ENCODE data around the gene MCM3AP.
"Not testable (repeated sequence)": the region's sequence is repeated elsewhere in the genome, so short reads cannot be mapped to it uniquely, and the experiment has no call there.

Gene MCM3AP

DNA sequence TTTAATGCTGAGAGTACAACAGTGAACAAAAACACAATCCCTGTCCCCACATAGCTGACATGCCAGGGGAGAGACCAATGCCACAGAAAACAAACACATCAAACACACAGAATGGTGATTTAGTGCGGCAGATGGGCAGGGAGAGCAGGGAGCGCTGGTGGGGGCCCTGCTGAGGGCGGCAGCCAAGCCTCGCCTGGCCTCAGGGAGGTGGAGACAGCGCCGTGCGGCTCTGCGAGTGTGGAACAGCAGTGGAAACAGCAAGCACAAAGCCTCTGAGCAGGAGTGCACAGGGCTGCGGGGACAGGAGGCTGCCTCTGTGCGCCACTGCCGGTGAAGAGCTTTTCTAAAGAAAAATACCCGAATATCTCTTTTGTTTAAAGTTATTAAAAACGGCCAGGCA, 17.0 kb downstream of the MCM3AP start:
- DNase-seq = no peak

DNA sequence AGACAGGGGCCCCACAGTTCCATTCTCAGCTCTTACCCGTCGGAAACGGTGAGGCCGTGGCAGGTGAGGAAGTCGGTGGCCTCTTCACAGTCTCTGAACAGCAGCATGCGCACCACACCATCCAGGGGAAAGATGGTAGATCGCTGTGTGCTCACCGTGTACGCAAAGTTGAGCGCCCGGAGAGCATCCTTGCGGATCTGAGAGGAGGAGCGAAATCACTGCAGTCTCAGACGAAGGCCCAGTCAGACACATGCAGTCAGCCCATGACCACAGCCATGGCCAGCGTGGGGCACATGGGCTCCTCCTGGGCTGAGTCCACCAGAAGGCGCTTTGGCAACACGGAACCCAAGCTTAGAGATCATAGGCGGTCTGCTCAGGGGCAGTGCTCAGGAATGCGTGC, 18.5 kb downstream of the MCM3AP start:
- no peak for DNase-seq

GRCh38 chr21:46265736-46266525, 19.5 kb downstream of the MCM3AP start:
- DNase-seq = no peak

GRCh38 chr21:46264690-46265144, 20.7 kb downstream of the MCM3AP start:
- DNase-seq = no peak

DNA sequence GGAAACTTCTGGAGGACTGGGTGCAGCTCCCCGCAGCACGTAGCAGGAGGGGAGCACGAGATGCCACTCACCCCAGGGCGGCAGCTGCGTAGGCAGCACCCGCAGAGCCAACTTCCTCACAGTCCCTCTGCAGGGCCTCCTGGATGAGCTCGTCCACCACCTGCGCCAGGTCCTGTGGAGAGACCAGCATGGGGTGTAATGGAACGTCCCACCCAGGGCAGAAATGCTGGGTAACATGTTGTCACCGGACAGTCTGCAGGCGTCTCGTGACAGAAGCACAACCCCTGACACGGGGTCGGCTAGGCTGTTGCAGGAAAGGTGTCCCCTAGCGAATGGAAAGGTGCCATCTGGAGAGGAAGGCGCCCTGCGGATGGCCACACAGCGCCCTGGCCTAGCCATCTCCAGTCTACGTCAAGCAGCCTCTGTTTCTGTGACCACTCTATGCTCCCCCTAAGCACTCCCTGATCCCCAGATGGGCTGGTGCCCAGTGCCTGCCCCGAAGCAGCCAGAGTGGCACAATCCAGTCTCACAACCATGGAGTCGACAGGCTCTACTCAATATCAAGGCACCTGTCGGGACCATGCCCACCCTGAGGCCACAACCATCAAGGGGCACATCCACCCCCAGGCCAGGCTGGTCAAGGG, 21.2 kb downstream of the MCM3AP start:
- no peak for DNase-seq

DNA sequence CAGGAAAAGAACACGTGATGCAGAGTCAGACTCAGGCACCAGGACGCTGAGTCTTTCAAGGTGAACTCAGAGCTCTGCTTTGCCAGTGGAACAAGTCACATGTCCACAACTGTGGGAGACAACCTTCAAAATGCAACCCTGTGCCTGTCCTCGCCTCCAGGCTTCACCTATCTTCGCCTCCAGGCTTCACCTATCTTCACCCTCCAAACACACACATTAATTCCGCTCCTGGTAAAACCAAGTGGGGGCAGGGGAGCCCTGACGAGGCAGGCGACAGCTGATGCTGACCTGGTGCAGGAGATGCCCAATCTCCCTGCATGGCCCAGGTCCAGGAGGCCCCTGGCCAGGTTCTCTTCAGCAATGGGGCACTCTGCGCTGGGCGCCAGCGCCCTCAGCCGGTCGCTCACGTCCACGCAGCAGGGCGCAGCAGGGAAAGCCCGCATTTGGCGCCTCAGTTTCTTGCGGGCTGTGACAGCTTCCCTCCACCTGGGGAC, 28.9 kb downstream of the MCM3AP start:
- no peak for DNase-seq

DNA sequence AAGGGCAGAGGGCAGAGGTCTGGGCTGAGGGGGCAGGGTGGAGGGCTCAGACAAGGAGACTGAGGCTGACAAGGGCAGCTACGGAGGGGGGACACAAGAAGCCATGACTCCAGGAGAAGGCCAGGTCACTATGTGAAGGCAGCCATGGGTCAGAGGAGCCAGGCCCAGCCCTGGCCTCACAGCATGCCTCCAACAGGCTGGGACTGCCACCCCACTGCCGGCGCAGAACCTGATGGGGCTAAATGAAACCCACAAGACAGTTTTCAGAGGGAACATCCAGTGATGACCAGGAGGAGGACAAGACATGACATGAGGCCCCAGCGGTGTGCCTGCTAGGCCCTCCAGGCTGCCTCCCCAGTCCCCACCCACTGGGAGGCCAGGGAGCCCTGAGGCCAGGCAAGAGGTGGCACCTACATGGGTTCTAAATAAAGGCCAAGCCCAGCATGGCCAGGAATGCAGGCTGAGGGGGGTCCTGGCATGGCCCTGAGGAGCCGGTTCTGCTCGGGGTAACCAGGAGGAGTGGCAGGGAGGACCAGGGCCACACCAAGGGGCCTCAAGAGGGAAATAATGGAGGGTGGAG, 29.6 kb downstream of the MCM3AP start:
- DNase-seq = no peak

- no peak for DNase-seq
Observed at GRCh38 chr21:46255166-46255565, 30.2 kb downstream of the MCM3AP start.

DNA sequence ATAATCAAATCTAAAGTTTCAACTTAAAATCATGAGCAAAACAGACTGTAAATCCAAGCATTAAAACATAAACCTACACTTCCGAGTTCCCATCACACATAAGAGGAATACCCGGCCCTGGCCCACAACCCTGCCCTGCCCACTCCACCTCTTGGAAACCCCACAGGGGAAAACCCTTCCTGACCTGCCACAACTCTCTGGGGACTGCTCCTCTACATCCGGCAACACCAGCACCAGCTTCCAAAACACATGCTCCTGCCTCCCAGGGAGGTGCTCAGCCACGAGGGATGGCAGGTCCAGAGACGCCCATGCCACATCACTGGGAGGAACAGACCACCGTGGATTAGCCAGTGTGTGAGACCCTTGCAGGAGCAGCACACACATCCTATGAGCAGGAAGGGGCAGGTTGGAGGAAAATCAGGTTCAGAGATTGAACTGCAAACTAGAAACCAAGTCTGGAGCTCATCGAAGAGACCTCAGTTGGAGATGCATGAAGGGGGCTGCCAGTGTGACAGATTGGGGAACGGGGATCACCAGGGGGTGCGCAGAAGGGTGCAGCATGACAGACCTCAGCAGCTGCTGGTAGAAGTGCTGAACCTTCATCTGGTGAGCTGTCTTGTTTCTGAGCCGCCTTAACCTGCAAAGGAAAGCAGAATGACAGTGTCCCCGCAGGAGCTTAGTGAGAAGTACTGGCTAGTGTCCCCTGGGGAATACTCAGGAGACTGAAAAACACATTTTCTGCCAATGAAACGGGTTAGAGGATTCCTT, 31.0 kb downstream of the MCM3AP start:
- no peak for DNase-seq

DNA sequence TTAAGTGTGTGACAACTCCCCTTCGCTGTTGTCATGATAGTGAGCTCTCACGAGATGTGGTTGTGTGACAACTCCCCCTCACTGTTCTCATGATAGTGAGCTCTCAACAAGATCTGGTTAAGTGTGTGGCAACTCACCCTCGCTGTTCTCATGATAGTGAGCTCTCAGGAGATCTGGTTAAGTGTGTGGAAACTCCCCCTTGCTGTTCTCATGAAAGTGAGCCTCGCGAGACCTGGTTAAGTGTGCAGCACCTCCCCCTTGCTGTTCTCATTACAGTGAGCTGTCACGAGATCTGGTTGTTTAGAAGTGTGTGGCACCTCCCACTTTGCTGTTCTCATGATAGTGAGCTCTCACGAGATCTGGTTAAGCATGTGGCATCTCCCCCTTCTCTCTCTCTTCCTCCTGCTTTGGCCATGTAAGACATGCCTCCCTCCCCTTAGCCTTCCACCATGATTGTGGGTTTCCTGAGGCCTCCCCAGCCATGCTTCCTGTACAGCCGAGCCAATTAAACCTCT, 31.7 kb downstream of the MCM3AP start:
- DNase-seq = peak; percentile 65

- no peak for DNase-seq
Observed at GRCh38 chr21:46252840-46253239, 32.6 kb downstream of the MCM3AP start.

GRCh38 chr21:46250146-46250725, 35.2 kb downstream of the MCM3AP start:
- no peak for DNase-seq

DNA sequence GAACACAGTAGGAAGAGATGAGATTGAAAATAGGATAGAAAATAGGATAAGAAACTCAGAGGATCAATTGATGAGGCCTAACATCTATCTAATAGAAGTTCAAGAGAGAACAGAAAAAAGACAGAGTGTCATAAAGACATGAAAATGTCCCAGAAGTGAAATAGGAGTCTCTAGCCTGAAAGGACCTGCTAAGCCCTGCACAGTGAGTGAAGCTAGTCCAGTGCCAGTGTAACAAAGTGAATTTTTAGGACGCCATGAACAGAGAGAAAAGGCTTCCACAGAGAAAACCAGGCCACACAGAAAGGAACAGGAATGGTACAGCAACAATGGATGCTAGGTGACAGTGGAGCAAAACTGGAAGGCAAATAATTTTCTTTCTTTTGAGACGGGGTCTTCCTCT, 36.6 kb downstream of the MCM3AP start:
- DNase-seq = no peak

GRCh38 chr21:46248422-46248782, 37.0 kb downstream of the MCM3AP start:
- DNase-seq = no peak

GRCh38 chr21:46247699-46248421, 37.6 kb downstream of the MCM3AP start:
- DNase-seq = no peak

DNA sequence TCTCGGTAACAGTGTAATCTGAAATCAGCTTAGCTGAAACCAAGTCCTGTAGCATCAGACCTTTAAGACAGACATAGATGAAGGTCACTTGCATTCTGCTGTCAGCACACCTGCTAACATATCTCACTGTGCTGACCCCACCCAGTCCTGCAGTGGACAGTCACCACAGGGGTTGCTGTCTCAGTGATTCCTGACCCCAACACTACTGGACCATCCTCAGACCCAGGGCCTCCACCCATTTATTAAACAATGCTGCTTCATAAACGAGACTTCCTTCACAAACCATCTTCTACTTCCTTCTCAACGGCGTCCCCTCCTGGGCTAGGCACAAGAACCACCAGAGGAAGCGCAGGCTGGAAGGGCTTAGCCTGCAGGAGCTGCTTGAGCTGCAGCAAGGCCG, 39.1 kb downstream of the MCM3AP start:
- no peak for DNase-seq

GRCh38 chr21:46245213-46245915, 40.0 kb downstream of the MCM3AP start:
- DNase-seq = no peak

DNA sequence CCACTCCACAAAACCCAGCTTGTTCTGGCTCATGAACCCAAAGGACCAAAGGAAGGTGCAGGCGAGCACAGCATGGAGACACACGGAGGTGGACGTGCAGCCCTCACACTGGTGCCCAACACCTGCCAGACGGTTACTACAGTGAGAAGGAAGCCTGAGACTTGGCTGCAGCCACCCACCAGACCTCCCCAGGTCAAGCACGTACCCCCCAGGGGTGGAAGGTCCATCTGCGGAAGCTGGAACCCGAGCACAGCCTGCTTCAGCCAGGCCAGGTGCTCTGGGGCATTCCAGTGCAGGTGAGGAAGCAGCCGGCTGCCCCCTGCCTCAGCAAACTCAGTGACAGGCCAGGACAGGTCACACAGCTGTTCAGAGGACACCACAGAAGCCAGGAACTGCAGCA, 40.8 kb downstream of the MCM3AP start:
- no peak for DNase-seq

- DNase-seq = no peak
Observed at GRCh38 chr21:46243960-46244361, 41.5 kb downstream of the MCM3AP start.

GRCh38 chr21:46243325-46243724, 42.1 kb downstream of the MCM3AP start:
- no peak for DNase-seq

- not testable (repeated sequence) for DNase-seq
Observed at GRCh38 chr21:46241577-46241976, 43.8 kb downstream of the MCM3AP start.
